ENCODE measurements around the gene CNTN5.

The CNTN5 gene

DNA sequence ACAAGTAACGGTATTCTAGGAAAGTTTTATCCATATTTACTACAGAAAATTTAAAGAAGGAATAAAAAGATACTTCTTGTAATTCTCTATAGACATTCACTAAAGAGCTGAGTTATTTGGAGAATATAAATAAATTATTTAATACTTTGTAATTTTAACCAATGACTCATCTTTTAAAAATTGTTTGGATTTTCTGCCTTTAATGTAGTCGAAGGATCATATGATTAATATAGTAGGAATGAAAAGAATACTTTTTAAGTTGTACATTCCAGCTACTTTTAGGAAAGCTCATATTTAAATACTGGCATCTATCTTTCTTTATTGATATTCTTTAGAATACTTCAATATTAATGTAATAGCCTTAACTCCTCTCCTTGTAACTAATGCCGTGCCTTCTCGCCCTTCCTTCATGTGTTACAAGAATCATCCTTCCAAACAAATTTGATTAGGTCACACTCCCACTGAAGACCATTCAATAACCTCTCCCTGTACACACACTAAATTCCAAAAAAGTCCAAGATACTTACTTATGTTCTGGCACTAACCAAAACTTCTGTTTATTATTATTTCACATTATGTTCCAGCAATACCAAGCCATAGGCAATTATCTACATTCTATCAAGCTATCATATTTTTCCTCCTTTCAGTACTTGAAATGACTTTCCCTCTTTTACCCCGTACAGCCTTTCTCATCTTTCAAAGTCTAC is 501.9 kb downstream of the CNTN5 start:
- TF ChIP-seq RARB (CRISPR knock-in tag; IDR thresholded peaks at IDR 0.05) (no peak), TSHZ2 (CRISPR knock-in tag; IDR thresholded peaks at IDR 0.05) (no peak), BACH2 (CRISPR knock-in tag; IDR thresholded peaks at IDR 0.05; ENCODE audit: borderline replicate concordance) (no peak), ZFP3 (CRISPR knock-in tag; IDR thresholded peaks at IDR 0.05) (no peak)
- TF ChIP-seq, protein P1, sequence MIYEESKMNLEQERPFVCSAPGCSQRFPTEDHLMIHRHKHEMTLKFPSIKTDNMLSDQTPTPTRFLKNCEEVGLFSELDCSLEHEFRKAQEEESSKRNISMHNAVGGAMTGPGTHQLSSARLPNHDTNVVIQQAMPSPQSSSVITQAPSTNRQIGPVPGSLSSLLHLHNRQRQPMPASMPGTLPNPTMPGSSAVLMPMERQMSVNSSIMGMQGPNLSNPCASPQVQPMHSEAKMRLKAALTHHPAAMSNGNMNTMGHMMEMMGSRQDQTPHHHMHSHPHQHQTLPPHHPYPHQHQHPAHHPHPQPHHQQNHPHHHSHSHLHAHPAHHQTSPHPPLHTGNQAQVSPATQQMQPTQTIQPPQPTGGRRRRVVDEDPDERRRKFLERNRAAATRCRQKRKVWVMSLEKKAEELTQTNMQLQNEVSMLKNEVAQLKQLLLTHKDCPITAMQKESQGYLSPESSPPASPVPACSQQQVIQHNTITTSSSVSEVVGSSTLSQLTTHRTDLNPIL (CRISPR knock-in tag; IDR thresholded peaks at IDR 0.05; ENCODE audit: low read depth) = no peak
- no peak for ATAC-seq

- ATAC-seq = no peak
- TF ChIP-seq PATZ1 (CRISPR knock-in tag; IDR thresholded peaks at IDR 0.05; ENCODE audit: borderline replicate concordance) (no peak), CSDC2 (CRISPR knock-in tag; IDR thresholded peaks at IDR 0.05) (no peak)
Measured at GRCh38 chr11:99531468-99531867, 510.7 kb downstream of the CNTN5 start.

DNA sequence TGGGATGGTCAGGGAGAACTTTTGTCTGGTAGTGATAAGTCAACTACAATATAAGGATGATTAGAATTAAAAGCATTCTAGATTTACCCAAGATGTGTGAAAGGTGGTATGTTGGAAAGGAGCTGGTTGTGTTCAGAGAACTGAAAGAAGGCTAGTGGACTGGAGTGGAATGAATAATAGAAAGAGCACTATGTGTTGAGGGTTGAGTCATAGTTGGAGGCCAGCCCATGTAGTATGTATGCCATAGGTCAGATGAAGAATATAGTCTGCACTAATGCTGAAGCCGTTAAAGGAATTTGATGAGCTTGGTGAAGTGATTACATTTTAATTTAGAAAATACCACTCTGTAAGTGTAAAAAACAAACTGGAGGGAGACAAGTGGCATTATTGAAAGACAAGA is 514.1 kb downstream of the CNTN5 start:
- no peak for ATAC-seq
- TF ChIP-seq PATZ1 (CRISPR knock-in tag; IDR thresholded peaks at IDR 0.05; ENCODE audit: borderline replicate concordance) = no peak
- no peak for TF ChIP-seq GLIS3 (CRISPR knock-in tag; IDR thresholded peaks at IDR 0.05)
- TF ChIP-seq POU6F1 (CRISPR knock-in tag; IDR thresholded peaks at IDR 0.05; ENCODE audit: borderline replicate concordance, low read depth) = no peak
- TF ChIP-seq OSR1 (CRISPR knock-in tag; IDR thresholded peaks at IDR 0.05) = no peak
- TF ChIP-seq, protein P1 (CRISPR knock-in tag; IDR thresholded peaks at IDR 0.05; ENCODE audit: low read depth) = no peak
- no peak for TF ChIP-seq SNAI2 (CRISPR knock-in tag; IDR thresholded peaks at IDR 0.05)
- TF ChIP-seq ARNTL (CRISPR knock-in tag; IDR thresholded peaks at IDR 0.05; ENCODE audit: borderline replicate concordance, low read depth) = no peak
- TF ChIP-seq ZNF8 (CRISPR knock-in tag; IDR thresholded peaks at IDR 0.05) = no peak
- TF ChIP-seq ESRRG (CRISPR knock-in tag; IDR thresholded peaks at IDR 0.05) = no peak
- TF ChIP-seq TOX (CRISPR knock-in tag; IDR thresholded peaks at IDR 0.05; ENCODE audit: borderline replicate concordance) = no peak
- TF ChIP-seq, protein P2, sequence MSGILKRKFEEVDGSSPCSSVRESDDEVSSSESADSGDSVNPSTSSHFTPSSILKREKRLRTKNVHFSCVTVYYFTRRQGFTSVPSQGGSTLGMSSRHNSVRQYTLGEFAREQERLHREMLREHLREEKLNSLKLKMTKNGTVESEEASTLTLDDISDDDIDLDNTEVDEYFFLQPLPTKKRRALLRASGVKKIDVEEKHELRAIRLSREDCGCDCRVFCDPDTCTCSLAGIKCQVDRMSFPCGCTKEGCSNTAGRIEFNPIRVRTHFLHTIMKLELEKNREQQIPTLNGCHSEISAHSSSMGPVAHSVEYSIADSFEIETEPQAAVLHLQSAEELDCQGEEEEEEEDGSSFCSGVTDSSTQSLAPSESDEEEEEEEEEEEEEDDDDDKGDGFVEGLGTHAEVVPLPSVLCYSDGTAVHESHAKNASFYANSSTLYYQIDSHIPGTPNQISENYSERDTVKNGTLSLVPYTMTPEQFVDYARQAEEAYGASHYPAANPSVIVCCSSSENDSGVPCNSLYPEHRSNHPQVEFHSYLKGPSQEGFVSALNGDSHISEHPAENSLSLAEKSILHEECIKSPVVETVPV (CRISPR knock-in tag; IDR thresholded peaks at IDR 0.05) = no peak
- TF ChIP-seq ZNF565 (CRISPR knock-in tag; conservative IDR thresholded peaks at IDR 0.05; ENCODE audit: low read depth) = no peak
- no peak for TF ChIP-seq PPARA (CRISPR knock-in tag; IDR thresholded peaks at IDR 0.05; ENCODE audit: borderline replicate concordance)

All from SK-N-SH treated with all-trans-retinoic acid at 6 μM for 48 hours (cell line).